ENCODE measurements around the gene RPL31.

The RPL31 gene

DNA sequence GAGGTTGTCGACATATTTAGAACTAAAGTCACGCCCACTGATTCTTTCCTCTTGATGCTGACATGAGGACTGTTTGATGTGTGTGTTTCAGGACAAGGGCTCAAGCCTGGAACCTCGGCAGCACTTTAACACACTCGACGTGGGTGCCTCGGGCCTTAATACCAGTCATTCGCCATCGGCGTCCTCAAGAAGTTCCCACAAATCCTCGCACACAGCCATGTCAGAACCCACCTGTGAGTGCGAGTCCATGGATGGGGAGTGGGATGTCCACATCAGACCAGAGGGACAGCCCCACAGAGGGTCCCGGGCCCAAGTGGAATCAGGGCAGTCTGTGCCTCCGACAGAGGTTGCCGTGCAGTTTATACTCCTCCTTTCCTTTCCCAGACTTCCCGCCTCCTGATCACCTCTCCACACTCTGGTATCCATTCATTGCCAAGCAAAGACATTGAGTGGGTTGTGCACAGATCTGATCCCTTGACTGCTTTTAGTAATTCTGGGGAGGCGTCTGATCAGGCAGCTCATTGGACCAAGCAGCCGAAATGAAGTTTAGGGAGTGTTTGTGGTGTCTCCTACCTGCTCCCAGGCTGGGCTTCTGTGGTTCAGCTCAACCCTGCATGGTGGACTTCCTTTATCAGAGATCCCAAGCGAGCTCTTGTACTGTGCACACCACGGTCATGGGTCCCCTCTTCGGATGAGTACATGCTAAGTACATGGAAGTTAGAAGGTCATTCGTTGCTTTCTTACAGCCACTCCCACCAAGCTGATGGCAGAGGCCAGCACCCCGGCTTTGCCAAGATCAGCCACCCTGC is 27.2 kb upstream of the RPL31 start:
- no peak for FAIRE-seq

DNA sequence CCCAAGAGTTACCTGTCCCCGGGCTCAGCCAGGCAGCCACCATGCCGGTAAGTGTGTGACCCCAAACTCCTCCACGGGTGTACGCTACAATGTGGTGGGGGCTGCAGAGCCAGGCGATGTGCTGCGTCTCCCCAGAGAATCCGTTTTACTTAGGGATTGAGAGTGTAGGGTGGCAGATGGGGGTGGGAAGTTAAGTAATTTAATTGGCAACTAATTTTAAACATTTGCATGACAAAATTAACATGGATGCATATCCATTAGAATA is 26.6 kb upstream of the RPL31 start:
- no peak for DNase-seq (ENCODE audit: insufficient read length, low spot score)
- no peak for FAIRE-seq

More for the DNA sequence above, 27.2 kb upstream of the RPL31 start:
- no peak for DNase-seq (ENCODE audit: insufficient read length, low spot score)

DNA sequence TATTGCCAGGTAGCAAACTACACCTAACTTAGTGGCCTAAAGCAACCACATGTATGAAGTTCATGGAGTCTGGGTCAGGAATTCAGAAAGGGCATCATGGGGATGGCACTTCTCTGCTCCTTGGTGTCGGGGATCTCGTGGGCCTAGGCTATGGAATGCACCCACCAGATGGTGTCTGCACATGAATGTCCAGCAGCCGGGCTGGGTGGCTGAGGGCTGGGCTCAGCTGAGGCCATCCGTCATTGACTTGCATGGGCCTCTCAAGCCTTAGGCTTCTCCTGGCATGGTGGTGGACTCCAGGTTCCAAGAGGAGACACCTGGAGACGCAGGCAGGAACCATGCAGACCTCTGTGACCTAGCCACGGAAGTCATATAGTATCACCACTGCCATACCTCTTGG is 26.0 kb upstream of the RPL31 start:
- DNase-seq (ENCODE audit: insufficient read length, low spot score) (no peak), FAIRE-seq (no peak)

DNA sequence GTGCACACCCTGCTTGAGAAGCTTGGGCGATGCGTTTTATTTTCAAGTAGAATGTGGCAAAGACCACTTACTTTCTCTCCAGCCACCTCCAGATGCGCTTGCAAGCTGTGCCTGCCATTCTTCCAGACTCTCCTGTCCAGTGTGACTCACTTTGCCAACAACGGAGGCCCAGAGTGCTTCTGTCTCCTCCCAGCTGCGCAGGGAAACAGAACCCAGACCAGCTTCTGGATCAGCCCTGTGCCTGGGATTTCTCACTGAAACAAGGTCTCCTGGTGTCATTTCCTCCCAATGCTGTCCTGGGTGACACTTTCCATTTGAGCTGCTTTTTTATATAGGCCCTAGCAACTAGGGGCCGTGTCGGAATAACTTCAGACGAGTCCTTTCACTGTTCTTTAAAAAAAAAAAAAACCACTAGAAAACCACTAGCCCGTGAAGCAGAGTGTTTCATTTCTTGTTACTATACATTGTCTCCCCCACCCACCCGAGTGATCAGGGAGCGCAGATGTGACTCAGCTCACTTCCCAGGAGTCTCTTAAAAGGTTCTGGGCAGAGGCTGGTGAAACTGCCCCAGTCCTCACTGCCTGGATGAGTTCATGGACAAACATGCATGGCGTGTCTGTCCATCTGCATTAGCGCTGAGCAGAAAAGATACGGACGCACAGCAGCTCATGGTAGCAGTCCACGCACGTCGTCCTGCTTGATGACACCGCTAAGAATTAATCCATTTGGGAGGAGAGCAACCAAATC is 25.3 kb upstream of the RPL31 start:
- FAIRE-seq = peak; percentile 71
- DNase-seq (ENCODE audit: insufficient read length, low spot score) = peak; percentile 36

DNA sequence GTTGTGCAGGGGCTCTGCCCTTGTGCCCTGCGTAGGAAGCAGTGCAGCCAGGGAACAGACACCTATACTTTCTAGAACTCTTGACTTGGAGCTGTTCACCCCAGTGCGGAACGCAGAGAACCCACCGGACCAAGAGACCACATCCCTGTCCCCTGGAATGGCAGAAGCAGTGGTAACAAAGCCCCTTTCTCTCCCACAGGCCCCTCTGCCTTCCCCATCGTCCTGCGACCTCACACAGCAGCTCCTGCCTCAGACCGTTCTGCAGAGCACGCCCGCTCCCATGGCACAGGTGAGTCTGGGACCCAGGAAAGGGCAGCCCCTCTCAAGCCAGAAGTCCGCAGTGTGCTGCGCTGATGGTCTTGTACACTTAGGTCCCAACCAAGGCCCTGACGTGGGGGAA is 24.6 kb upstream of the RPL31 start:
- DNase-seq (ENCODE audit: insufficient read length, low spot score) = no peak

DNA sequence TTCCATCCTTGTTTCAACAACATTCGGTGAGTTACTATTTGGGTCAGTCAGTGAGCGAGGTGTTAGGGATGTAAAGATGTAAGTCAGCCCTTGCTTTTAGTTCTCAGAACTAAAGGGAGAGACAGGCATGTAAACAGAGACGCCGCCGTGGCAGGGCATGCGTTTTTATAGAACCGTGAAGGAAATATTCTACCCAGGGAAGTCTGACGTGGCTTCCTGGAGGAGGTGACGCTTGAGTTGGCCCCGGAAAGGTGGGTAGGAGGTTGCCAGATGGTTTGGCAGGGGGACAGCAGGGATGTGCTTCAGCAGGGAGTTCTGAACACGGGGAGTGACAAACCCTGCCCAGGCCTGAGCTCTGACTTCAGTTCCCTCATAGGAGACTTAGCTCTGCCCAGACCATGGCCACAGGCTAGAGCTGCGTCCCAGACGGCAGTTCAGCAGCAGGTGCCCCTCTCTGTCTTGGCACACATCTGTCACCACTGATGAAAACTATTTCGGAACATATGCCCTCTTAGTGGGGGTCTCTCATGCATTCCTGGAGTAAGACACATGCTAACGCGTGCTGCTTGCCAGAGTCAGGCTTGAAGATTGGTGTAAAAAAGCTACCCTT is 23.4 kb upstream of the RPL31 start:
- DNase-seq (ENCODE audit: insufficient read length, low spot score) (no peak), FAIRE-seq (no peak)

More for the DNA sequence above, 24.6 kb upstream of the RPL31 start:
- FAIRE-seq = no peak

DNA sequence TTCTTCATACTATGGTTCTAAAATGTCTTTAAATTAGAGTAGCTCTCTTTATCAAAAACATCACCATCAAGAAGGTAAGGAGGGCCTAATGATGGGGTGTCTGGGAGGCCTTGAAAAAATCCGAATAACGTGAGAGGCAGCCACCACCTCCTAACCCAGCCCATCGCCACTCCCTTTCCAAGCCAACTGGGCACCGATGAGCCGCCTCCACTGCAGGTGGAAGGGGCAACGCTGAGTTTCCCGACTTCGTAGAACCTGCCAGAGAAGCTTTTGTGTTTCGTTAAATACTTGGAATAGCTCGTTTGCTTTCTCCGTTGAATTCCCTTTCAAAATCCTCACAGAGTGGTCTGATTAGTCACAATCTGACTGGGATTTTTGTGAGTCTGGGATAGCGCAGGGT is 22.0 kb upstream of the RPL31 start:
- FAIRE-seq = no peak
- no peak for DNase-seq (ENCODE audit: insufficient read length, low spot score)

DNA sequence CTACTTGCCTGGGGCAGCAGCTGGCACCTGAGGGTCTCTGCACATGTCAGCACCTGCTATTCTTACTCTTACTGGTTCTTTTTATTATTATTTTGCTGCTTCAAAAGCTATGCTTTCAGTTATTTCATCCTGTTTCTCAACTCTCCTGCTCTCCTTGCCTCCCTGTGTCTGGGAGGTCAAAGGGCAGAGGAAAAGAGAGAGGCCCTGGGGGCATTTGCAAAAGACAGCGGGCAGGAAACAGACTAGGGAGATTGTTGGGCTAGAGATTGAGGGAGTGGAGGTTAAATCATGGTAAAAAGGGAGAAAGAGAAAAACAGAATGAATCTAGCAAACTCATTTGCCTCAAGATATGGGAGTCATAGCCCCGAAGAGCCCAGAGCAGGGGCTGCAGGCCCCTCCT is 21.1 kb upstream of the RPL31 start:
- DNase-seq (ENCODE audit: insufficient read length, low spot score) = no peak
- FAIRE-seq = no peak

DNA sequence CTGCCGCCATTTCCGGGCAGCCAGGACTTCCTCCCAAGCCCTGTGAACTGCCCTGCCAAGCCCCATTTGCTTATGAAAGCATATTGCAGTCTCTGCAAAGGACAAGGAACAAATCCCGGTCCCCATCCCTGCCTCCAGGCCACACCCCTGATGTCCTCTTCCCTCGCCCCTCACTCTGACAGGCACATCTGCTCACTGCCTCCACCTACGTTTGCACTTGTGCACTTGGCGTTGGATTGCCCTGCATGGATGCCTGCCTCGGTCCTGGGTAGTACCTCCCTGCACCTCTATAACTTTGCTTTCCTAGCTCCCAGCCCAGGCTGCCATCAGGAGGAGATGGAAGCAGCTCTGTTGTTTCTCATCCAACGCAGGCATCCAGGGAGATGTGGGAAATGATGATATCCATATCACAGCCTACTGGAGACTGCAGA is 19.6 kb upstream of the RPL31 start:
- FAIRE-seq (no peak), DNase-seq (ENCODE audit: insufficient read length, low spot score) (no peak)

DNA sequence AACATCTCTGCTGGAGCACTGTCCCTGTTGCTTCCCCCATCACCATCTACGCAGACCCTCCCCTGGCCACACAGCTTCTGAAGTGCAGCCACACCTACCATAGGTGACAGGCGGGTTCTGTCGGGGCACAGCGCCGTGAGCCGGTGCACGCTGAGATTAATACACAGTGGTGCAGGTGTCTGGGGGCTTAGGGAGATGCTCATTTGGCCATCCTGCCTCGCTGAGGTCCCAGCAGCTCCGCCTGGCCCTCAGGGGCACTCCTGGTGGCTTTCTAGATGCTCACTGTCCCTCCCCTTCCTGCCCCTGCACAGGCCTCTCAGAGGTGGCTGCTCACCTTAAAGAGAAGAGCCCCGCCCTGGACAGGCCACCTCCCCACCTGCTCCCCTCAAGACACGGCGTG is 18.9 kb upstream of the RPL31 start:
- DNase-seq (ENCODE audit: insufficient read length, low spot score) (no peak), FAIRE-seq (no peak)

DNA sequence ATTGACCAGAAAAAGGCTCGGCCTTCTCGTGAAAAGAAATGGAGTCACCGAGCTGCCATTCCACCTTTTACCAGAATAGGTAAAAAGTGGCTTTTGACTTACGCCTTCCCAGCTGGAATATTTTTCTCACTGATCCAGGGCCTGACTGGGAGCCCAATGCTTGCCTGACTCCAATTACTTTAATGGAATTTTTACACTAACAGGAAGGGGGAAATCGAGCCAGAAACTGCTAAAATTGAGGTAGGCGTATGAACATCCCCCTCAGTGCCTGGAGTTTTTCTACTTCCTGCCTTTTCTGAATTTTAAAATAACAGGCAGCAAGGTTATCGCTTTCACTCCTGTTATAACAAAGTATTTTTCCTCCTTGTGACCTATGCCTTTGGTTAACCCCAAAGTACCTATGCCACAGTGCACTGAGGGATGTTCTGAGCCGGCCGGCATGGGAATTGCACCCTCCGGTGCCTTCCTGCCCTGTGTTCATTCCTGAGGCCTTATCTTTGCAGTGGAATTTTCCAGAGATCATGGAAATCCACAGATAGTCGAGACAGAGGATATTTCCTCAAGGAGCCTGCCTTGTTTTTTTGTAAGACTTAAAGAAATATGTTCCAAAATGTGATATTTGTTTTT is 18.3 kb upstream of the RPL31 start:
- FAIRE-seq (no peak), DNase-seq (ENCODE audit: insufficient read length, low spot score) (no peak)

DNA sequence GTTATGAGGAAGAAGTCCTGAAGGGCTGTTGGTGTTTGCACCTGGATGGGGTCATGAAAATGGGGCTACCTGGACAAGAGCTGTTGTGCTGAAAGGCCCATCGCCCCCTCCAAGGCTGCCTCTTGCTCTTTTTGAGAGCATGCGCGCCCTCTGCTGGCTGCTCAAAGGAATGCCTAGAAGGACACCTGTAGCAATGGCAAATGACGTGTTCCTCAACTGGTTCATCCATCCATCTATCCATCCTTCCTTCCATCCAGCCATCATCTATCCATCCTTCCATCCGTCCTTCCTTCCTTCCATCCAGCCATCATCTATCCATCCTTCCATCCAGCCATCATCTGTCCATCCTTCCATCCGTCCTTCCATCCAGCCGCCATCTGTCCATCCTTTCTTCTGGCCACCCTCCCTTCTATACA is 17.2 kb upstream of the RPL31 start:
- DNase-seq (ENCODE audit: insufficient read length, low spot score) (peak; percentile 64), FAIRE-seq (peak; percentile 88)

DNA sequence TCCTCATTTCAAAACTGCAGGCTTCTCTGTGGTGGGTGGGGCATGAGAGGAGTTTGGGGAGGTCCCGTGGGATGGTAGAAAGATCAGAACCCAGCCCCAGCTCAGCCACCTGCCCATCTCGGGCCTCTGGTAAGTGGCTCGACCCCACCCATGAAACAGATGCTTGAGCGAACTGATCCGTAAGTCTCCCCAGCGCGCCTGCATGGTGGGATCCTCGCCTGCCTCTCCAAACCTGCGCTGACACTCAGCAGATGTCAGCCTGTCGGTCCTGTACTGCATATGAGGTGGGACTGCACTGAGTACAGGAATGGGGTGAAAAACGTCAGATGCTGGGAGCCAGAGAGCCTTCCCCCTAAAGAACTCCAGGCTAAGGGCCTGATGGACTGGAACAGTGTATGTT is 15.9 kb upstream of the RPL31 start:
- DNase-seq (ENCODE audit: insufficient read length, low spot score) (no peak), FAIRE-seq (no peak)

DNA sequence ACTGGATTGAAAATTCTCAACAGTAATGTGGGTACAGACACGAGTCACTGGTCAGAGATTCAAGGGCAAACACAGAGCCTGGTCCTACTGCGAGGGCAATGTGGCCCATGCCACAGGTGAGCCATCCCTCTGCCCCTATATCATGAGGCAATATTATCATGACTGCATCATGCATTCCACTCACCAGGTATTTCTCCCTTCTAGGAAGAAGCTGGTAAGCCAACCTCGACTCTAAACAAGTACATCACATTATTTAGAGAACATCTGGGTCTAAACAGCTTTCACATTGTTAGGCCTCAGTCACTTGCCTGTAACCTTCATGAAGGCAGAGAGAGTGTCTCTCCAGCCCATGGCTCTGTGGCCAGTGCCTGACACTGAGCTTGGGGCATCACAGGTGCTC is 14.6 kb upstream of the RPL31 start:
- DNase-seq (ENCODE audit: insufficient read length, low spot score) (no peak), FAIRE-seq (no peak)

DNA sequence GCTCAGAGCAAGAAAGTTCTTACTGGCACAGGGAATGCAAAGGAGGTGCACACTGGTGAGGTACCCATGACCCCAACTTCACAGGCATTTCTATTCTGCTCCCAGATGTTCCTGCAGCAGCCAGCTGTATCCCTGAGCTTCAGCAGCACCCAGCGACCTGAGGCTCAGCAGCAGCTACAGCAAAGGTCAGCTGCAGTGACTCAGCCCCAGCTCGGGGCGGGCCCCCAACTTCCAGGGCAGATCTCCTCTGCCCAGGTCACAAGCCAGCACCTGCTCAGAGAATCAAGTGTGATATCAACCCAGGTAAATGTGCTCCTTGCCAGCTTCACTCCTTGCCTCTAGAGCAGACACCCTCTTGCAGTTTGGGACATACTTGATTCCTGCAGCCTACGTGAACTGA is 14.1 kb upstream of the RPL31 start:
- DNase-seq (ENCODE audit: insufficient read length, low spot score) = no peak
- no peak for FAIRE-seq

DNA sequence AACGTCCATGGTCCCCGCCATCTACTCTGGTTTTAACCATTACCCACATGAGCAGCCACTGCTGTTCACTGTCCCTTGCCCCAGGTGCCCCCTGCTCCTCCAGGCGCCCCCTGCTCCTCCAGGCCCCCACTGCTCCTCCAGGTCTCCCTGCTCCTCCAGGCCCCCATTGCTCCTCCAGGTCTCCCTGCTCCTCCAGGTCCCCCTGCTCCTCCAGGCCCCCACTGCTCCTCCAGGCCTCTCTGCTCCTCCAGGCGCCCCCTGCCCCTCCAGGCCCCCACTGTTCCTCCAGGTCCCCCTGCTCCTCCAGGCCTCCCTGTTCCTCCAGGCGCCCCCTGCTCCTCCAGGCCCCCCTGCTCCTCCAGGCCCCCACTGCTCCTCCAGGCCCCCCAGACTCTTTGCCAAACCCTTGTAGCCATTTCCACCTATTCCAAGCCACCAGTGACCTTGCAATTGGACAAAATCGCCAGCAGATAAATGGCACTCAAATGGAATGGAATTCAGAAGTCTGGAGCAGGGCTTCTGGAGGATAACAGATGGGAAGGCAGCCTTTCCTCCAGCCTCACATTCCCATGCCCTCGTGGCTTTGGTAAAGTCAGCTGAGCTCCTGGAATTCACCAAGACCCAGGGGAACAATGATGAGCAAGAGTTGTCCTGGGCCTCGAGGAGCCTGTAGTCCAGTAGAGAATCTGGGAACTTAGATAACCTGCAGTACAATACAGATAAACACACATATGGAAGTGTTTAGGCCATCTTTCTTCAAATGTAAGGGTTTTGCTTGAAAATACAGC is 13.3 kb upstream of the RPL31 start:
- FAIRE-seq = no peak

DNA sequence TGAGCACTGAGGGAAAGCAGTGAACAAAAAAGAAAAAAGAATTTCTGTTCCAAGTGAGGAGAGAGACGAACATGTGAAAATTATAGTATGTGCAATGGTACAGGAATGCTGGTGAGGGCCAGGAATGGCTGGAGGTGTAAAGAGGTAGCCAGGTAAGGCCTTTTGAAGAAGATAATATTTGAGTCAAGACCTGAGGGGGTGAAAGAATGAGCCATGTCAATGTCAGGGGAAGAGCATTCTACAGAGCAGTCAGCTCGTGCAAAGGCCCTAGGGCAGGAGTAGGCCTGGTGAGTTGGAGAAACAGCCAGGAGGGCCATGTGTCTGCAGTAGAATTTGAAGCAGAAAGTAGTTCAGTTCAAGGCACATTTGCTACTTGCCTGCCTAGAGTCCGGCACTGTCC is 12.4 kb upstream of the RPL31 start:
- DNase-seq (ENCODE audit: insufficient read length, low spot score) (no peak), FAIRE-seq (no peak)

More for the DNA sequence above, 13.3 kb upstream of the RPL31 start:
- DNase-seq (ENCODE audit: insufficient read length, low spot score) = no peak

DNA sequence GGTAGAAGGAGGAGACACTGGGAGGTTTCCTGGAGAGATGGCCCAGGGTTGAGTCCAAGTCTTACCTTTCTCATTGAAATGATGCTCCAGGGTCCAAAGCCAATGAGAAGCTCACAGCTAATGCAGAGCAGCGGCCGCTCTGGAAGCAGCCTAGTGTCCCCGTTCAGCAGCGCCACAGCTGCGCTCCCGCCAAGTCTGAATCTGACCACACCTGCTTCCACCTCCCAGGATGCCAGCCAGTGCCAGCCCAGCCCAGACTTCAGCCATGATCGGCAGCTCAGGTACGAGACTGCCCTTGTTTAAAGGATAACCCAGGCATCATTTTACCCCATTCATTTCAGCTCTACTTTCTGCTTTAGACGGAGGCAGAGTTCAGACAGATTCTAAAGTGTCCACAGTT is 11.9 kb upstream of the RPL31 start:
- DNase-seq (ENCODE audit: insufficient read length, low spot score) = no peak
- no peak for FAIRE-seq

DNA sequence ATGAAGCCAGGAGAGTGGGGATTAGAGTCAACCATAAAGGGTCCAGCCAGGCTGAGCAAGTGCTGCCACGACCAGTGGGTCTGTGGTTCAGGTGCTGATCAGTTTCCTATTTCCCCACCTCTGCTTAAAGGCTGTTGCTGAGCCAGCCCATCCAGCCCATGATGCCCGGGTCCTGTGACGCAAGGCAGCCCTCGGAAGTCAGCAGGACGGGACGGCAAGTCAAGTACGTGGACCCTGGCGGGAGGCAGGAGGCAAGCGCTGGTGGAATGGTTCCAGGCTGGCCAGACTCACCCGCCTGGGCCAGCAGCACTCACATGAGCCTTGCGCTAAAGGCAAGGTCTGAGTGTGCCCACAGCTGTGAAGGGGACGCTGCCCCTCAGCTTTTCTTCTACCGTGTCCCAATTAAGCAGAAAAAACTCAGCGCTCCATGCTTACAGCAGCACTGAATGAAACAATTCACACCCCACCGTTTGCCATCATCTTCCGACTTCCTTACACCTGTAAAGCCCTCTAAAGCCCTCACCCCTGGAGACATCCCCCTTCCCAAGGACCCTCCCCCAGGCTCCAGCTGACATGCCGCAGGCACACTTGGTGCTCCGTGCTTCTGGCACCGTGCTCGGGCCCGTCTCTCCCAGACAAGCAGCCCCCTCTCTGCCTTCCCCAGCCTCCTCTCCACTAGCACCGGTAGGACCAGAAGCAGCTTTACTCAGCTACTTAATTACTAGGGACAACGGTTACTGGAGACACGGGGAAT is 11.3 kb upstream of the RPL31 start:
- FAIRE-seq (no peak), DNase-seq (ENCODE audit: insufficient read length, low spot score) (no peak)

DNA sequence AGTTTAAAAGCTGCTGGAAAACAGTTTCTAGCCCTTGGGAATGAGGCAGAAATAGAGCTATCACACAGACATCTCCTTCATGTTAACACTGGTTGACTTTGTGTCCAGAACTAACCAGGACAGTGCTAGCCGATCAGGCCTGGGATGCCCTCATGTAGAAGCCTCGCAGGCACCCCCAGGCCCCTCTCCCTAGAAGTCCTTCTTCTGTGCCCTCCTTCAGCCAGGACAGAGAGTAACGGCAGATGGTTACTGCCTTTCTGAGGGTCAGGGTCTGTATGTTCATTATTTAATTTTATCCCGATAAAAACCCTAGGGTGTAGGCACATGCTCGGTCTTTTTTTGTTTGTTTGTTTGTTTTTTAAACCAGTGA is 10.7 kb upstream of the RPL31 start:
- FAIRE-seq (no peak), DNase-seq (ENCODE audit: insufficient read length, low spot score) (no peak)
